Neural progenitor cell (in vitro differentiated cells): Measurements from ENCODE around the gene FLT3.

Source experiments
- CTCF ChIP-seq: fragments of 200-600 bp; sonication (generic); IDR thresholded peaks from 2 replicates; pipeline ENCODE4 v1.5.1; 2017; ENCODE audit warnings: antibody characterized with exemption, mild to moderate bottlenecking
- EZH2 ChIP-seq: fragments of 200-600 bp; sonication (generic); IDR thresholded peaks from 2 replicates; pipeline ENCODE4 v1.6.1; 2017; ENCODE audit warnings: antibody characterized with exemption, mild to moderate bottlenecking, moderate library complexity

GRCh38 chr13:27963491-27963890 lies 136.9 kb downstream of the FLT3 start:
- TF ChIP-seq CTCF (no peak), EZH2 (peak; percentile 60)
